Hematopoietic multipotent progenitor cell (in vitro differentiated cells): Measurements from ENCODE around the gene SPOCK2. TPM values are rescaled to one million over a fixed set of nuclear protein-coding genes. Genes with fewer than 3 reads are reported as not detected.
"Not testable (repeated sequence)": the region's sequence is repeated elsewhere in the genome, so short reads cannot be mapped to it uniquely, and the experiment has no call there.

Source experiments
- DNase-seq, 3 donors: peaks; one replicate each; pipeline ENCODE4 v3.0.0-alpha.2; 2011 to 2015; ENCODE audit warnings: low read depth in 2 of 3, low spot score in 2 of 3
- total RNA-seq: library from RNA; depleted of rRNA; stranded (reverse); fragments of >200 nt; gene quantifications from one replicate; pipeline ENCODE4 v1.2.3, GENCODE V29; 2012

The SPOCK2 gene
- total RNA-seq, 1 donor, result 31.0 TPM

DNA sequence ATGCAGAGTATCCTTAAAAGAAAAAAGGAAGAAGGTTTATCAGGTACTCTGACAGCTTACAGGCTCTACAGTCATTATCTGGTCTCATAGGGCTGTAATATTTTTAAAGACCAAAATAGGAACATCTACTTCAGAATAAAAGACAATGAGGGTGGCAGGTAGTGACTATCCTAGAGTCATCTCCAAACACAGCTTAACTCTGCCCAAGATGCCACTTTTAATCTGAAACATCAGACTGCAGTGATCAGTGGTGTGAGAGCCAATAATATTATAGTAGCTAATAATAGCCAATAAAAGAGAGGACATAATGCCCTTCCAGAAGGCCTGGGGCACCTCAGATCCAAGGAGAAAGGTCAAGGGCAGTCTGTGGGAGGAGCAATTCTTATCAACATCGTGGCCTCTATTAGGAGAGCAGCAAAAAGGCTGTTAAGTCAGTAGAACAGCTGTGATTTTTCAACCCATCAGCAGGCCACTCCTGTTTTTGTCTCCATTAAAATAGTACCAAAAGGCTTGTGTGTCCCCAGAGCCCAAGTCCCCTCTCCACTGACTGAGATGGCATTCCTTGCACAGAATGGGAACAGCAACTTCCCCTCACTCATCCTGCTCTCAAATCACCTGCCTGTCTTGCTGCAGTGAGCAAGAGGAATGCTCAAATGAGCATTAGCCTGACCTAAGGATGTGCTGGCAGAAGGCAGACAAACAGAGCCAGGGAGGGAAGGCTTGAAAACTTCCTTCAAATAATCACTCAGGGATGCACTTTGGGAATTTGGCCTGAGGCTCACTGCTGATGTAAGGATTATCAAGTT lies 20.7 kb upstream of the SPOCK2 start:
- no peak for DNase-seq

DNA sequence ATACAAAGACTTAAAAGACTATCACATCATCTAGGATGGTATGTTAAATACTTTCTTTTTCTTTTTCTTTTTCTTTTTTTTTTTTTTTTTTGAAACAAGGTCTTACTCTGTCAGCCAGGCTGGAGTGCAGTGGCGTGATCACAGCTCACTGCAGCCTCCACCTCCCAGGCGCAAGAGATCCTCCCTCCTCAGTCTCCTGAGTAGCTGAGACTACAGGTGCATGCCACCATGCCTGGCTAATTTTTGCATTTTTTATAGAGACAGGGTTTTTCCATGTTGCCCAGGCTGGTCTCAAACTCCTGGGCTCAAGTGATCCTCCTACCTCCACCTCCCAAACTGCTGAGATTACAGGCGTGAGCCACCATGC lies 19.6 kb upstream of the SPOCK2 start:
- not testable (repeated sequence) for DNase-seq

DNA sequence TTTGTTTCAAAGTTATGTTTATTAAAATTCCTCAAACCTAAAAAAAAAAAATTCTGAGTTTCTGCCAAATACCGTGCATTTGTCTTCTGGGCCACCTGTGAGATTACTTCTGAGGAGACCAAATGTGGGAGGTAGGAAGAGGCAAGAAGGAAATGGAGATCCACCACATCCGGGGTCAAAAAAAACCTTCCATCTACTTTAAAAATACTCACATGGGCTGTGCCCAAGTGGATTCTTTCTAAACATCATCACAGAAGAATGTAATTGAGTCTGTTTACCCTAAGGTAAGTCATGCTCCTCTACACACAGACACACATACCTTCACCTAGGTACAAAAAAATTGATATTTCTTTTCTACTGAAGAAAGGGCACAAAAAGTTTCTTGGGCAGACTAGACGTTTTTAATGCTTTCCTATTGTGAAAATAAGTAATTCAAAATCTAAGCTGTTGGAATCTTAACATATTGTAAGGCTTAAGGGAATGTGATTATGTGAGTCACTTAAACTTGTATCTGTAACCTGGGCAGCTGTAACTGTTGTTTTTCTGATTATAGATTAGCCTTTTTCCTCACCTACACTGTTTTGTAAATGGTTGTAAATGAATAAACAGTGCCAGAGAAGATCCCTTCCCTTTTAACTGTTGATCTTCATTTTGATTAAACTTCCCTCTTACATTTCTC lies 19.1 kb upstream of the SPOCK2 start:
- DNase-seq, result no peak

DNA sequence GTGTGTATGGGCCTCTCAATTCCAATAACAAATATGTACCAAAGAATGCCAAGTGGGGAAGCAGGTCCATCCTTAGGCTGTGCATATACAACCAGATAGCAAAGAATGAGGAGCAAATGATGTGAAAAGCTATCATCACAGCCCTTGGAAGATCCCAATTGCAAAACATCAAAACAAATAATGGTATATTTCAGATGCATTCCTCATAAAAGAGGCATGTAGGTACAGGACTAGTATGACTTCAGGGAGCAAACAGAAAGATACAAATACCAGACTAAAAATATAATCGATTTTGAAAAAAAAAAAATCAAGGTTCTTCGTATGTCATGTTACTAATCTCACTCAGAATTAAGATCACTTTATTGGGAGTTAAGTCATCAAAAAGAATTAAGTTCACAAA lies 18.5 kb upstream of the SPOCK2 start:
- no peak for DNase-seq

DNA sequence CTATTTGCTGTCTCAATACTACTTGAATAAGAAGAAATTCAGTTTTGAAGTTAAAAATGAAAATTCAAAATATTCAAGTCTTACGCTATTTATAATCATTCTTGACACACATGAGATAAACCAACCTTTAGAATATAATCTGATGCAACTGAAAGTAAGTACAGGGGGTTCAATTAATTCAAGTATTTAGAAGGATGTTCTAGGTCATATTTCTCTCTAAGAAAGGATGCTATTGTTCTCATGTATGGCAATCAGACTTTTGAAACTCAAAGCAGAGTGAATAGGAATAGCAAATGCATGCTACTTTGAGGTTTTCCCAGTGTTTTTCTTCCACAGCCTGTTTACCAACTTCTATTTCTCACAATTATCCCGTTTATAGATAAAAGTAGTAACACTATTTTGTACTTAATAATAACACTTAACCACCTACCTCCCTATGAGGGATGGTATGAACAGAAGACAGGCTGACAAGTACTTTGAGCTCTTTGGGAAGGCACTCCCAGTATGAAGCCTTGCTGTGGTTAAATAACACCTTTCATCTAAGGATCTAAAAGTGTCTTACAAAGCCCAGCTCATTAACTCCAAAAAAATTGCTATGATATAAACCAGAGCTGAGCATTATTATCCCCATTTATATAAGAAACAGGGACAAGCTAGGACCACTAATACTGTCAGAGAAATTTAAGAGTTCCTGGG lies 18.0 kb upstream of the SPOCK2 start:
- no peak for DNase-seq

DNA sequence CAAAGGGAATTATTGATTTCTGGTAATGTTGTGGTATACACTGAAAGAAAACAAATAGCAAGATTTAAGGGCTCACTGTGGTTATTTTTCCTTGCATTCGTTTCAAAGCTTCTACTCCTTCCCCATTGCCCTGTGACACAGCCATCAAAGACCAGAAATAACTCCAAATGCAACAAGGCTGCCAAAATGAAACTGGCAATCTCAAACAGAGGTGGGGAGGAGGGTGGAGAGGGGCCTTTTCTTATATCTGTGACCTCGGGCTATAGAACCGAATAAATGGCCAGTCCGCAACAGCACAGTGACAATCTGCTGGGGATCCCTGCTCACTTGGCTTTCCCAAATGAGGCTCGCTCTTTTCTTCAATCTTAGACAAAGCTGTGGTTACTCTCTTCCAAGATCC lies 17.4 kb upstream of the SPOCK2 start:
- DNase-seq, result no peak

DNA sequence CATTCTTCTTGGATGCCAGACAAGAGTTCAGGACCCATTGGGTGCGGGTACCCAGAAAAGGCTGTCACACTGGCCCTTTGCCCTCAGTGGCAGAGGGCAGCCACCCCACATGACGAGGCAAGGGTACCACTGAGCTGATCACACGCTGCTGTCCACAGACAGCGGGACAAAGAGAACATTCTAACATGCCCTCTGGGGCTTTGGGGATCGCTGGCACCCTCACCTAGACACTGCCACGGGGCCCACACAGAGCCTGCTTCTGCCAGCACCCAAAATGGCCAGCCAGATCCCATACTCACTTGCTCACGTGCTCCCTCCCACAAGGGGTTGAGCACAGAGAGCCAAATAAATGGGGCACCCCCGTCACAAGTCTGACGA lies 16.7 kb upstream of the SPOCK2 start:
- DNase-seq, result no peak

DNA sequence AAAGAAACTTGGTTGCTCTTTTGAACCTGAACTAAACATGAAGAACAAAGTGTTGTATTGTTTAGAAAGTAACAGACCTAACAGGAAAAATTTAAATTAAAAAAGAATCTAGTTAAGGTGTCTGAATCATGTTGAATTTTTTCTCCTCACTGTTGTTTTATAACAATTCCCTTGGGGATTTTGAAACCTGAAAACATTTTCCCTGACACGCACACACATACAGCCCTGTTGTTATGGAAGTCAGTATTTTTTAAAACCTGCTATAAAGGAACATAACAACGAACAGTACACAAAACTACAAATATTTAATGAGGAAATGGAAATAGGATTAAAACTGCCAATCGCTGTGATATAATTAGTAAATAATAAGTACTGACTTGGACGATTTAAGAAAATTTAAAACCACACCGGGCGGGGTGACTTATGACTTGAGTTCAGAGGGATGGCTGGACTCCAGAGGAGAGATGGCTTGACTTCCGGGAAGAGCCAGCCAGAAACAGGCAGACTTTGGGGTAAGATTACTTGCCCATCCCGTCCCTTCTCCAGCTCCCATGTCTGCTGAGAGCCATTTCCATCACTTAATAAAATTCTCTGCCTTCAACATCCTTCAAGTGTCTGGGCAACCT lies 16.2 kb upstream of the SPOCK2 start:
- DNase-seq, result no peak

DNA sequence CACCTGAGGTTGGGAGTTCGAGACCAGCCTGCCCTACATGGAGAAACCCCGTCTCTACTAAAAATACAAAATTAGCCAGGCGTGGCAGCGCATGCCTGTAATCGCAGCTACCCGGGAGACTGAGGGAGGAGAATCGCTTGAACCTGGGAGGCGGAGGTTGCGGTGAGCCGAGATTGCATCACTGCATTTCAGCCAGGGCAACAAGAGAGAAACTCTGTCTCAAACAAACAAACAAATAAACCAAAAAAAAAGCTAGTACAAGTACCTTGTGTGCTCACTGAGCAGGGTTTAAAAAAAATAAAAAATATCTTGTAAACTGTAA lies 11.2 kb upstream of the SPOCK2 start:
- DNase-seq, result no peak

DNA sequence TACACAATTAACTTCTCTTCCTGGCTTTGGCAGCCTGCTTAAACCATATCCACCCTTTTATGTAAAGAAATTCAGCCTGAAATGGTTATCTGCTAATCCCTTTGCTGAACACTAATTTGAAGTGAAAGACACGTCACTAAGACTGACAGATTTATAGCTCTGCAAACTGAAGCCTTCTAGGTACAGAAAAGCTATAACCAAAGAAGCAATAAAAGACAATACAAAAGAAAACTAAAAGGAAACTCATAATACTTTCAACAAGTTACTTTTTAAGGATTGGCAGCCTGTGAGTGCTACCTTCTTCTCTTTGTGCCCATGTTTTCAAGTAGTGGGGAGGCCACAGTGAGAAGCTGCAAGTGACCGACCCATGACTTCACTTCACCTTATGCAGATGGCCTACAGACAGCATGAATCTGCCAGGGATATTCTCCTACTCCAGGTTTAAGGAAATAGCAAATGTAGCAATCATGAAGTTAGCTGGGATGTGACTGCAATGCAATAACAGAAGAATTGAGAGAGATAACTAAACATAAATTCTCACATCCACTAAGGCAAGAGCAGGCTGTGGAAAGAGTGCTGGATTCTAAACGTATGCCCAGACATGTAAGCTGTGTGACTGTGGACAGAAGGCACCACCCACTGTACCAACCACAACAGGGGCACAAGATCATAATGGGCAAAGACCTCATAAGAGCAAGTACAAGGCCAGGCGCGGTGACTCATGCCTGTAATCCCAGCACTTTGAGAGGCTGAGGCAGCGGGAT lies 10.7 kb upstream of the SPOCK2 start:
- DNase-seq, result no peak

DNA sequence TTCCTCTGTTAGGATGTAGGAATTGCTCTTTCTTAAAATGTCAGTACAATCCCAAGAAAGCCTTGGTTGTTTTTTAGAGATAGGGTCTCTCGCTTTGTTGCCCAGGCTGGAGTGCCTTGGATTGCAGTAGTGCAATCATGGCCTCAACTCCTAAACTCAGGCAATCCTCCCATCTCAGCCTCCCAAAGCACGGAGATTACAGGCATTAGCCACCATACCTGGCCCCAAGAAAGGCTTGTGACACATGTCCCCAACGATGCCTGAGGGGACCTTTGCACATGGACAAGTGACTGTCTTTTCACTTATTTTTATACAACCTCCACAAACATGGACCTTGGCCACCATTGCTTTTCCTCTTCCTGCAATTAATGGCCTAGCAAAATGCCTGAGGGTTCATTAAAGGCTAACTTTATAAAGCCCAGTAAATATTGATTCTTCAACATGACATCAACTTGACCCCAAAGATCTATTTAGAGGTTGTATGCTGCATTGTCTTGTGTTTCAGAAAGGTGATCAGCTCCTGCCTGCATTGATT lies 10.0 kb upstream of the SPOCK2 start:
- DNase-seq, result no peak

DNA sequence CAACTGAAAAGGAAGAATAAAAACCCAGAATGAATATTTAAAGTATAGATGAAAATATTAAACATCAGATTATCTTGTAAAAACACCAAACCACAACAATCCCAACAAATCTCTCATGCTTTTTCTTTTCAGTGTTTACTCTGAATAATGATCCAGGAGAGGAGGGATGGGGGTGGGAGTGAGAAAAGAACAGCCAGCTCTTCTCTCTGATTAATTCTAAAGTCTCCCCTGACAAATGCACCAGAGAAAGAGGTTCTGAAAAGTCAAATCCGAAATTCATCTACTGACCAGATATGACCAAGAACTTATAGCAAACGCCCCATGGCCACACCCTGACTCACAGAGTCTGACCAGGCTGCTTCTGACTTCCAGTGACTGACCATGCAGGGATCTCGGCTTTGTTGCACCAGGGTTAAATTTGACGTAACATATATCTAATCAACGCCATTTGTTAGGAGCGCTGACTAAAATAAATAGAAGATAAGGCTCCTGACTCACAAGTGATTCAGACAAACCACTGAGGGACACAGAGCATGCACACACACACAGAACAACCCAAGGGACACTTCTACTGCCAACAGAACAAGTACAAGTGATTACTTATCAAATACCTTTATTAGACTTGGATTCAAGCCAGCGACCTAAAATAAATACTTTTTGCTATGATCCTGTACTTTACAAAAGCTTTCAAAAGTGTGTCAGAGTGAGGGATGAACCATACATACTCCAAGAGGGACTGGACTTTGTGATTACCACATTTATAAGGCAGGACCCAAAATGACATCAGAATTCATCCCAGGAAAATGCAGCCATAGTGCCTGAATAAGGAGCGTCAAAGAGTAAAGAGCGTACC lies 9.3 kb upstream of the SPOCK2 start:
- DNase-seq, result no peak

DNA sequence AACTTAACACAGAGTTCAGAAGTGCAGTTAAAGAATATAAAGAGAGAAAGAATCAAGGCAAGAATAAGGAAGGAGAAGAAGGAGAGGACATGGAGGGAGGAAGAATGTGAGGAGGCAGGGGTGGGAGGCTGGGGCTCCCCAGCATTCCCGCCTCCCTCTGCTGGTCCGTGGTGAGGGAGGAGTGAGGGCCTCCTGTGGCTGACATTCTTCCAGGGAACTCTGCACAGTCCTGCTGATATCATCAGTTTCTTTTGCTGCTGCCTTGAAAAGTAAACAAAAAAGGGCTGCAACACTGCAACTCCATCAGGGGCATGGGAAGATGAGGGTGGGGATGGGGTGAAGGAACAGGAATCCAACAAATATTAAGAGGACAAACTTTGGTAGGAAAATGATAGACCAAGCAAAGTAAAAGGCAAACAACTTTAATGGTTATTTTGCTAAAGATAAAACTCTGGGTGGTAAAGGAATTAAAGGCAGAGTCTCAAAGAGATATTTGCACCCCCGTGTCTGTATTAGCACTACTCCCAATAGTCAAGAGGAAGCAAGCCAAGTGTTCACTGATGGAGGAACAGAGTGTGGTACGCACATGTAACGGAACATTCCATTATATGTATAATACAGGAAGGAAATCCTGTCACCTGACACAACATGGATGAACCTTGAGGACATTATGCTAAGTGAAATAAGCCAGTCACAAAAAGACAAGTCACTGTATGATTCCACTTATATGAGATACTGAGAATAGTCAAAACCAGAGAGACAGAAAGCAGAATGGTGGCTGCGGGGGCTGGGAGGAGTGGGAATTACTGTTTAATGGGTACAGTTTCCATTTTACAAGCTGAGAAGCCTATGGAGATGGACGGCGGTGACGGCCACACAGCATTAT lies 8.0 kb upstream of the SPOCK2 start:
- no peak for DNase-seq

DNA sequence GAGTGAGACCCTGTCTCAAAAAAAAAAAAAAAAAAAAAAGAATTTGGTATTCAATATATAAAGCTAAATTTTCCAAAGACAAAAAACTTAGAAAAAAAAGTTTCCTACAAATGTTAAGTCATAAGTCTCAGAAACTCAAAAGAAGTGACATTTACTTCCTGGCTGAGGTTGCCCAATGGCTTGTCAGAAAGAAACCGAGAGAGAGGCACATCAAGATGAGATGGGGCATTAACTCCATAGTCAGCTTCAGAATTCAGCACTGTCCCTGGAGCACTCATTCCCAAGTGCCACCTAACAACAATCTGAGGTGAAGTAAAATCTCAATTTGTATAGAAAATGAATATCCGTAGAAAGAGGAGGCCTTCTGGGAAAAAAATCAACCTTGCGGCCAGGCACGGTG lies 6.8 kb upstream of the SPOCK2 start:
- no peak for DNase-seq

DNA sequence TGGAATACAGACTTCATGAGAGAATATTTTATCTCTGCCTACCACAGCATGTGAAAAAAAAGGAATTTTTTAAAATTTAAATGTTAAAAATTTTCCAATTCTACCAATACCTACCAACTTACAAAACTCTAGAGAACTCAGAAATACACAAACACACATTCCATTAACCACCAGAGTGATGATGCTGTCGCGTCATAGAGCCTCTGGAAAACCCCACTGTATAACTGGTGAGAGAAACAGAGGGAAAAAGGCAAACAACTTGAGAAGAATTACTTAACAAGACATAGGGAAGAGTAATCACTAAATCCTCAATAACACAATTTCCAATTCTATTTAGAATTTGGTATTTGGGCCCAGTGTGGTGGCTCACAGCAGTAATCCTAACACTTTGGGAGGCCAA lies 6.2 kb upstream of the SPOCK2 start:
- DNase-seq, result no peak

DNA sequence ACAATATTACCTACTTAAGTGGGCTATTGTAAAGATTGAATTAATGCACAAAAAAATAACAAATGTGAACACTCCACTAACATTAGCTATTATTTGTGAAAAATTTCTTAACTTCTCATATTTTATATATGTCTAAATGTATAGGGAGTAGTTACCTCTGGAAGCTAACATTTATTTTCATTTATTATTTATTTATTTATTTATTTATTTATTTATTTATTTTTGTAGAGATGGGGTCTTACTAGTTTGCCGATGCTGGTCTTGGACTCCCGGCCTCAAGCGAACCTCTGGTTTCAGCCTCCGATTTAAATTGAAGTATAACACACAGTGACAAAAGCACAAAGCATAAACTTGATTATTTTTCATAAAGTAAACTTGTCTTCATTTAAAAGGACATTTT lies 5.1 kb upstream of the SPOCK2 start:
- no peak for DNase-seq

DNA sequence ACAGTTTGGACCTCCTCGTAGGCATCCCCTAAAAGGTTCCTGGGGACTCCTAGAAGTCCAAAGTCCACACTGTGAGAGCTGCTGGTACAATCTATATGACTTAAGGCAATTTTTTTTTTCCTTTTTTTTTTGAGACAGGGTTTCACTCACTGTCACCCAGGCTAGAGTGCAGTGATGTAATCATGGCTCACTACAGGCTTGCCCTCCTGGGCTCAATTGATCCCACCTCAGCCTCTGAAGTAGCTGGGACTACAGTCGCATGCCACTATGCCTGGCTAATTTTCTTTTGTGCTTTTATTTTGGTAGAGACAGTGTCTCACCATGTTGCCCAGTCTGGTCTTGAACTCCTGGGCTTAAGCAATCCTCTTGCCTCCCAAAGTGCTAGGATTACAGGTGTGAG lies 4.6 kb upstream of the SPOCK2 start:
- no peak for DNase-seq

DNA sequence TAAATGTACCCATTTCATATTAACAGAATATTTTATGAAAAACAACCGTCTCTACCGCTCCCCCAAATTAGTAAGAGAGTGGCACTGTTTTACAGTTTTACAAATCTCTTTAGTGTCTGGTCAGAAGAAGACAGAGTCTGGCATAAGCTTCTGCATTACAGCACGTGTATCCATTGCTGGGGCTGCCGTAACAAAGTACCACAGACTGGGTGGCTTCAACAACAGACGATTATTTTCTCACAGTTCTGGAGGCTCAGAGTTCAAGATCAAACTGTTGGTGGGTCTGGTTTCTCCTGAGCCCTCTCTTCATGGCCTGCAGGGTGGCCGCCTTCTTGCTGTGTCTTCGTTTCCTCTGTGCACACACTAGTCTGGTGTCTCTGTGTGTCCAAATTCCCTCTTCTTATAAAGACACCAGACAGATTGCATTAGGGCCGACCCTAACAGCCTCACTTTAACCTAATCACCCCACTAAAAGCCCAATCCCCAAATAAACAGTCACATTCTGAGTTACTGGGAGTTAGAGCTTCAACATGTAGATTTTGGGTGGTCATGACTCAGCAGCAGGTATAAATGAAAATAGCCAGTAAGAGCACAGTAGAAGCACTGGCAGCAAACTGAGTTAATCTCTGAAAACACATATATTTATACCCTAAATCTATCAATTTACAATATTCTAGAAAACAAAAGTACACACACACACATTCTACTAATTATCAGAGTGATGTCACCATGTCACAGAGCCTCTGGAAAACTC lies 4.0 kb upstream of the SPOCK2 start:
- DNase-seq, result no peak
